Astrocyte (in vitro differentiated cells and primary cell): Measurements from ENCODE around the gene CLDND1.

Experiments used
- CTCF ChIP-seq: IDR thresholded peaks from 2 replicates; pipeline ENCODE4 v1.5.1; 2011; ENCODE audit warnings: low read depth, mild to moderate bottlenecking, inconsistent platforms, low read length, moderate library complexity; ENCODE audit not compliant: insufficient read depth
- EZH2 ChIP-seq: IDR thresholded peaks from 2 replicates; pipeline ENCODE4 v1.6.1; 2012; ENCODE audit warnings: mild to moderate bottlenecking, low read length, inconsistent platforms; ENCODE audit not compliant: insufficient read depth

- TF ChIP-seq CTCF (no peak), EZH2 (no peak)
These were observed 28.5 kb upstream of the CLDND1 start for GRCh38 chr3:98551236-98551635.
